Heart left ventricle (tissue), 13 donors: ENCODE data around the gene PGM2.

Experiments
- POLR2A ChIP-seq, 2 donors: fragments of 450-650 bp; IDR thresholded peaks; one replicate each; pipeline ENCODE4 v1.6.1; 2017; ENCODE audit warnings: antibody characterized with exemption in 2 of 2, mild to moderate bottlenecking in 2 of 2, moderate library complexity in 2 of 2
- TF ChIP-seq, protein P1 (sequence below), 12 donors: fragments of 200-600 bp; sonication (generic) in 4 of 12; IDR thresholded peaks; one replicate each; pipeline versions ENCODE4 v1.5.0 to v1.8.0; 2018 to 2022; ENCODE audit warnings: antibody characterized with exemption in 12 of 12, mild to moderate bottlenecking in 5 of 12
- donor health status: ischemic (EF 13 %, LVEDD 7.1; RV severe dilation, severe dysfunction).
- donor health status: DM: no; HTN: yes; CAD: no.
- donor health status: DM: no; HTN: no; CAD: no.
- donor health status: ischemic (EF 25% LVEDD 6.9; RV normal size, moderate dysfunction).
- donor health status: ischemic (EF 25% LVEDD 5.7; RV mildly dilated, moderate dysfunction).
- donor health status: ischemic (EF 35%, LVEDD 5.7; RV mildly dilated, moderate dysfunction).
- donor health status: nonischemic (EF 11% LVEDD 7.7; RV severe dilation, severe dysfunction).
- donor health status: DM: yes; HTN: yes; CAD: no.
- donor health status: PGD.
- donor health status: ischemic (EF 29% LVEDD 5.4; RV normal size, mild dysfunction).
- donor health status: nonischemic (EF 23%, LVEDD 6.1; RV moderate dilation, normal function).

- TF ChIP-seq, protein P1, sequence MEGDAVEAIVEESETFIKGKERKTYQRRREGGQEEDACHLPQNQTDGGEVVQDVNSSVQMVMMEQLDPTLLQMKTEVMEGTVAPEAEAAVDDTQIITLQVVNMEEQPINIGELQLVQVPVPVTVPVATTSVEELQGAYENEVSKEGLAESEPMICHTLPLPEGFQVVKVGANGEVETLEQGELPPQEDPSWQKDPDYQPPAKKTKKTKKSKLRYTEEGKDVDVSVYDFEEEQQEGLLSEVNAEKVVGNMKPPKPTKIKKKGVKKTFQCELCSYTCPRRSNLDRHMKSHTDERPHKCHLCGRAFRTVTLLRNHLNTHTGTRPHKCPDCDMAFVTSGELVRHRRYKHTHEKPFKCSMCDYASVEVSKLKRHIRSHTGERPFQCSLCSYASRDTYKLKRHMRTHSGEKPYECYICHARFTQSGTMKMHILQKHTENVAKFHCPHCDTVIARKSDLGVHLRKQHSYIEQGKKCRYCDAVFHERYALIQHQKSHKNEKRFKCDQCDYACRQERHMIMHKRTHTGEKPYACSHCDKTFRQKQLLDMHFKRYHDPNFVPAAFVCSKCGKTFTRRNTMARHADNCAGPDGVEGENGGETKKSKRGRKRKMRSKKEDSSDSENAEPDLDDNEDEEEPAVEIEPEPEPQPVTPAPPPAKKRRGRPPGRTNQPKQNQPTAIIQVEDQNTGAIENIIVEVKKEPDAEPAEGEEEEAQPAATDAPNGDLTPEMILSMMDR (IDR thresholded peaks at IDR 0.05), result no peak
- no peak for TF ChIP-seq POLR2A (IDR thresholded peaks at IDR 0.05)
Observed at GRCh38 chr4:37858872-37859271, 32.4 kb downstream of the PGM2 start.
